ENCODE measurements around the gene CCDC179.
A peak's percentile ranks its signal among the peaks of the same experiment; 100 is the strongest.

The CCDC179 gene

DNA sequence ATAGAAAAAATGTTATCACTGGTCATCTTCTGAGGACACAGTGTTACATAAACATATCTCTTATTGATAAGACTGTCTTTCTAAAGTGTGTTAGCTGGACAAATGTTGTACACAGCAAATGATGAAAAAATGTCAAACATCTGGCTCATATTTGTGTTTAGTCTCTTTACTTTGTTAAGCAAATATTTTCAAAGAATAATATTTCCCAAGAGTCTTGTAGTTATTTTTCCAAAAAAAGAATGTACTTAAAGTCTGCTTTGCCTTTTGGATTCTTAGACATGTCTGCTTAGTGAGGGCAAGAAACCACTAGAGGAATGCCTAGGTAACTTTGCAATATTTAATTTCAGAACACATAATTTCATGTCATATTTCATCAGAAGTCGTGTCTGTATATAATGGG is 23.9 kb upstream of the CCDC179 start:
- no peak overlapping the region for H3K4me3 ChIP-seq (ENCODE audit: low read depth, low read length)
- DNase-seq, result no peak
- H3K27me3 ChIP-seq (replicated peaks), result no peaks in the 10 kb centered on the region
- no peaks in the 10 kb centered on the region for H3K36me3 ChIP-seq (replicated peaks)
- TF ChIP-seq, protein P1, sequence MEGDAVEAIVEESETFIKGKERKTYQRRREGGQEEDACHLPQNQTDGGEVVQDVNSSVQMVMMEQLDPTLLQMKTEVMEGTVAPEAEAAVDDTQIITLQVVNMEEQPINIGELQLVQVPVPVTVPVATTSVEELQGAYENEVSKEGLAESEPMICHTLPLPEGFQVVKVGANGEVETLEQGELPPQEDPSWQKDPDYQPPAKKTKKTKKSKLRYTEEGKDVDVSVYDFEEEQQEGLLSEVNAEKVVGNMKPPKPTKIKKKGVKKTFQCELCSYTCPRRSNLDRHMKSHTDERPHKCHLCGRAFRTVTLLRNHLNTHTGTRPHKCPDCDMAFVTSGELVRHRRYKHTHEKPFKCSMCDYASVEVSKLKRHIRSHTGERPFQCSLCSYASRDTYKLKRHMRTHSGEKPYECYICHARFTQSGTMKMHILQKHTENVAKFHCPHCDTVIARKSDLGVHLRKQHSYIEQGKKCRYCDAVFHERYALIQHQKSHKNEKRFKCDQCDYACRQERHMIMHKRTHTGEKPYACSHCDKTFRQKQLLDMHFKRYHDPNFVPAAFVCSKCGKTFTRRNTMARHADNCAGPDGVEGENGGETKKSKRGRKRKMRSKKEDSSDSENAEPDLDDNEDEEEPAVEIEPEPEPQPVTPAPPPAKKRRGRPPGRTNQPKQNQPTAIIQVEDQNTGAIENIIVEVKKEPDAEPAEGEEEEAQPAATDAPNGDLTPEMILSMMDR (IDR thresholded peaks at IDR 0.05; ENCODE audit: low read depth, low read length, missing control alignments), result no peak
- peak overlapping the region; percentile 34 for H3K27ac ChIP-seq
- in situ Hi-C loops (cut with HindIII; ENCODE audit: low pct_ligation_motif_present, low sequenced_read_pairs), result no loop called here

- Histone ChIP-seq H3K4me3 (ENCODE audit: low read depth, low read length) (no peak overlapping the region), H3K36me3 (replicated peaks) (no peaks in the 10 kb centered on the region), H3K27ac (no peak overlapping the region), H3K27me3 (replicated peaks) (no peaks in the 10 kb centered on the region)
- in situ Hi-C loops (cut with HindIII; ENCODE audit: low pct_ligation_motif_present, low sequenced_read_pairs), result no loop called here
- DNase-seq, result peak; percentile 48
- TF ChIP-seq, protein P1 (IDR thresholded peaks at IDR 0.05; ENCODE audit: low read depth, low read length, missing control alignments), result no peak
These were observed 19.4 kb upstream of the CCDC179 start for GRCh38 chr11:22879630-22880029.

GRCh38 chr11:22878604-22879003 is 18.3 kb upstream of the CCDC179 start:
- Histone ChIP-seq H3K36me3 (replicated peaks) (no peaks in the 10 kb centered on the region), H3K27me3 (replicated peaks) (no peaks in the 10 kb centered on the region), H3K27ac (no peak overlapping the region), H3K4me3 (ENCODE audit: low read depth, low read length) (no peak overlapping the region)
- no peak for DNase-seq
- in situ Hi-C loops (cut with HindIII; ENCODE audit: low pct_ligation_motif_present, low sequenced_read_pairs), result no loop called here
- TF ChIP-seq, protein P1 (IDR thresholded peaks at IDR 0.05; ENCODE audit: low read depth, low read length, missing control alignments), result no peak

GRCh38 chr11:22878039-22878438 is 17.8 kb upstream of the CCDC179 start:
- no peaks in the 10 kb centered on the region for H3K27me3 ChIP-seq (replicated peaks)
- H3K27ac ChIP-seq, result no peak overlapping the region
- H3K36me3 ChIP-seq (replicated peaks), result no peaks in the 10 kb centered on the region
- no peak overlapping the region for H3K4me3 ChIP-seq (ENCODE audit: low read depth, low read length)
- DNase-seq, result no peak
- TF ChIP-seq, protein P1 (IDR thresholded peaks at IDR 0.05; ENCODE audit: low read depth, low read length, missing control alignments), result no peak
- in situ Hi-C loops (cut with HindIII; ENCODE audit: low pct_ligation_motif_present, low sequenced_read_pairs), result no loop called here

- H3K27me3 ChIP-seq (replicated peaks), result no peaks in the 10 kb centered on the region
These were observed 15.7 kb upstream of the CCDC179 start for GRCh38 chr11:22875869-22876473.

More at GRCh38 chr11:22875869-22876473, 15.7 kb upstream of the CCDC179 start:
- in situ Hi-C loops (cut with HindIII; ENCODE audit: low pct_ligation_motif_present, low sequenced_read_pairs), result no loop called here
- Histone ChIP-seq H3K36me3 (replicated peaks) (no peaks in the 10 kb centered on the region), H3K27ac (no peak overlapping the region), H3K4me3 (ENCODE audit: low read depth, low read length) (no peak overlapping the region)
- peak; percentile 85 for DNase-seq
- TF ChIP-seq, protein P1 (IDR thresholded peaks at IDR 0.05; ENCODE audit: low read depth, low read length, missing control alignments), result peak; percentile 63

Data from brain microvascular endothelial cell (primary cell).